NCI-H2171 treated with DMSO at 0.1 percent for 48 hours (cell line): ENCODE data around the gene SPECC1.
"Not testable (repeated sequence)": the region's sequence is repeated elsewhere in the genome, so short reads cannot be mapped to it uniquely, and the experiment has no call there.

Source experiments
- DNase-seq: peaks from one replicate; lab custom pipeline; 2025; lab: John Stamatoyannopoulos, UW

SPECC1 gene

DNA sequence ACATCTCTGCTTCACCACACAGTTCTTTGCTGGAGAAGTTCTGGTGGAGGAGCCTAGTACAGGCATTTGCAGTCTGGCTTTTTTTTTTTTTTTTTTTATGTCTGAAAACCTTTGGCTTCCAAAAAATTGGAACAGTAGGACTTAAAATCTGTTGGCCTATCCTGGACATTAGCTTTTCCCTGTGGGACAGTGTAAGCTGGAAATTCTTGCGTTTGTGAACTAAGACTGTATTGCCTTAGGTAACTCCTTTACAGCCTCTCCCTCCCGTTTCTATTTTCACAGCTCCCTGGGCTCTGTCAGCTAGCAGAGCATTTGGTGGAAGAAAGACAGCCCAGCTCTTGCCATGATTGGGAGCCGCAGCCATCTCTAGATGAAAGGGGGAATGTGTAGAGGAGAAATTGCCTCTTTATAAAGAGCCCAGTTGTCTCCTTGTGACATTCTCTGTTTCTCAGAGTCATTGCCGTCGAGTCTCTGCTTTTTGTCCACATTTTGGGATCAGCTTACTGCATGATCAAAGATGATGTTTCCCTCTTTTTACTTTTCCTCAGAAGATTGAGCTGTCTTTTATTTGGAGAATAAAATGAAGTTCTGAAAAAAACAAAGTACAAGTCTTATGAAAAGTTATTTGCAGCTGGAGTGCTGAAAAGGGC, 227.5 kb downstream of the SPECC1 start:
- no peak for DNase-seq

DNA sequence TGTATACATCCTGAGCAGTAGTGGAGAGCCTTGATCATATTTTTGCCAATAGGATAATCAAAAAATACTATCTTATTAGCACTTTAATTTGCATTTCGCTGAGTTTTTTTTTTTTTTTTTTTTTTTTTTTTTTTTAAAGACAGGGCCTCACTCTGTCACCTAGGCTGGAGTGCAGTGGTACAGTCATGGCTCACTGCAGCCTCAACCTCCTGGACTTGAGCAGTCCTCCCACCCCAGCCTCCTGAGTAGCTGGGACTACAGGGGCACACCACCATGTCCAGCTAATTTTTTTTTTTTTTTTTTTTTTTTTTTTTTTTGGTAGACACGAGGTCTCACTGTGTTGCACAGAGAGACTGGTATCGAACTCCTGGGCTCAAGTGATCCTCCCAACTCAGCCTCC, 230.6 kb downstream of the SPECC1 start:
- not testable (repeated sequence) for DNase-seq

DNA sequence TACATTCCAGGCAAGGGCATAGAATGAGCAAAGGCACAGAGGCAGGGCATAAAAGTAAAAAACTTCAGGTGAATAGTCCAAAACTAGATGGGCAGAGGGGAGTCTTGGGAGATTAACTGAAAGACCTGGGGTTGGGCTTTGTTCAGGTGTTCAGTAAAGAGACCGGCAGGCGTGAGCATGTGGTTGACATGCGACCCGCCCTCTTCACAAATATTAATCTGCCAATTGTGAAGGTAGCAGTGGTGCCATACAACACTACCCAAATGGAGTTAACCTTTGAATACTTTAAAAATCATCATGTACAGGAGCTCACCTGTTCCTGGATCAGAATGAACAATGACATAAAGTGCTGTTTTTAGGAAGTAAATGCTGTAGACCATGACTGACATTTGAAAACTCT, 232.7 kb downstream of the SPECC1 start:
- DNase-seq: no peak

DNA sequence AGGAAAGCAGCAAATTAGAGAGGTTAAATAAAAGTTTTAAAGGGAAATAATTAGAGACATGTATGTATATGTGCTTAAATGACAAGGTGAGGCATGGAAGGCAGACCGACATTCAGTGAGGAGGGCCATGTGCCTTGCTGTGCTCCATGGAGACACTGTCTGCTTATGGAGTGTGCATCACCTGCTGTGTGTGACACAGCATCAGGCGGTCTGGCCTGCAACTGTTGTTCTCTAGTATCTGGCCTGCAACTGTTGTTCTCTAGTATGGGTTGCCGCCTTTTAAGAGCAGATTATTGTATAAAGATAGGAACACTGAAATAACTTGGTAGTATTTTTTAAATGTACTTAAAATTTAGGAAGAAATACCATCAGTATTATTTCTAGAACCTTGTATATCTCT, 233.1 kb downstream of the SPECC1 start:
- DNase-seq: no peak

DNA sequence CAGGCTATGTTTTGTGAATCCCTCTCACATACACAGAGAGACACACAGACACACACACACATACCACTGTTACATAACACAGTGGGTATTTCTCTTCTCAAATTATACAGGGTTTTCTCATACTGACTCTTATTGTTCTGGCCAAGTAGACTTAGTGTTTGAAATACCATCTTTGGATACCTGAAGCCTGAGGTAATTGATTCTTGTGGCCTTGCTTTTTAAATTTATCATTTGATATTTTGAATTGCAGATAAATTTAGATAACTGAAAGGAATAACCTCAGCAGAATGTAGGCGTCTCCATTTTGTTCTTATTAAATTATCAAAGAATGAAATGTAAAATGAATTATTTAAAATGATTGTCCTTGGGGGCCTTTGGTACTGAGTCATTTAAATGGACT, 234.4 kb downstream of the SPECC1 start:
- no peak for DNase-seq

DNA sequence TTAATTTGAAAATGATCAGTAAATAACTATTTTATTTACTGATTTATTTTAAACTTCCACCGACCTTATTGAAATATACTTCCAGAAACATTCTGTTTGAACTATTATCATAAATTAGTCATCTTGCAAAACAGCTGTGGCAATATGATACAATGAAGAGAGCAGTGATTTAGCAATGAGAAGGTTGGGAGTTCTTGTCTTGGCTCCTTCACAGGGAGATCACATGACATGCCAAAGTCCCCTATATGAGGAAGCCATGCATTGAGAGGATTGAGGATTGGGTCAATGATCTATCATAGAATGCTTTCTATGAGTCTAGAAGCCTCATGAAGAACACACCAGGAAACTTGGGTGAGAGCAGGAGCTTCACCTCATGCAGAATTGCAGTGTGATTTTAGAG, 235.5 kb downstream of the SPECC1 start:
- no peak for DNase-seq

DNA sequence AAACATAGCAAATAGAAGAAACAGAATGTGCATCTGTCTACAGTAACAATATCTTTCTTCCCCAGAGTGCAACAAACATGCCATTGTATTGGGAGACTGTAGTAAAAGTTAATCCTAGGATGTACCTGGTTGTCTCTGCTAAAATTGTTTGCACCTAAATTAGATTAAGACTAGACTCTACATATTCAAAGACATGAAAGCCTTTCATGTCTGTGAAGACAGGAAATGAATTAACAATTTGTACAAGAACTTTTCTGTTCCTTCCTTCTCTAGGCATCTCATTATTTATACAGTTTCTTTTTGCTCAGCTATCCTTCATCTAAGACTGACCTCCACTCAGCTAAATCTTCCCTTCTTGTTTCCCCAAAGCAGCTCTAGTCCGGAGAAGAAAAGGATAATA, 237.5 kb downstream of the SPECC1 start:
- no peak for DNase-seq

DNA sequence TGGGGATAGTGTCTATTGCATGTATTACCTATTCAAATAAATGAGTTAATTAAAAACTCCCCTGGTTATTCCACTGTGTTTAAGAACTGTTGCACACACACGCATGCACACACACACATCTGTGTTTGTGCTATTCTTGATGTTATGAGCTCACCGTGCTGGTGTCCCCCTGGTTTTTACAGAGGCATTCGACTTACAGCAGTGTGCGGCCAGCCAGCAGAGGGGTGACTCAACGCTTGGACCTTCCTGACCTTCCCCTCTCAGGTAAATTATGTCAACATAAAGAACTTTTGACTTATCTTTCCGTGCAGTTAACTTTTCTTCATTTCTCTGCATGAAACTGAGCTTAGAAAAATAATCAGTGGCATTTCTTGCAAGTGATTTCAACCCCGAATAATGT, 244.2 kb downstream of the SPECC1 start:
- DNase-seq: no peak

DNA sequence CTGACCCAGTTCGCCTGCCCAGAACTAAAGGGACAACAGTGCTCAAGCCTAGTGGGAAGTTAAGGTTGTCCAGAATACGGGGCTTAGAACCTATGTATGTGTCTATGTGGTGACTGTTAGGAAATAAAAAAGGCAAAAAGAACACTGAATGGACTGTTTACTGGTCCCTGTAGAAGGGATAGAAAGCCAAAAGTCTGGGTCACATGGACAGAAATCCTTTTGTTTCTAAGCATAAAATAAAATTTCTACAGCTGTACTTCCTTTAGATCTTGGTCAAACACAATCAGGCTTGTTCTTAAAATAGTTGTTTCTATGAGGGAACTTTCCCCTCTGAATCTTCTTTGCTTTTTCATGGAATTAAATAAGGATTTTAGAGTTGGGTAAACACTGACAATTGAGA, 245.4 kb downstream of the SPECC1 start:
- no peak for DNase-seq

DNA sequence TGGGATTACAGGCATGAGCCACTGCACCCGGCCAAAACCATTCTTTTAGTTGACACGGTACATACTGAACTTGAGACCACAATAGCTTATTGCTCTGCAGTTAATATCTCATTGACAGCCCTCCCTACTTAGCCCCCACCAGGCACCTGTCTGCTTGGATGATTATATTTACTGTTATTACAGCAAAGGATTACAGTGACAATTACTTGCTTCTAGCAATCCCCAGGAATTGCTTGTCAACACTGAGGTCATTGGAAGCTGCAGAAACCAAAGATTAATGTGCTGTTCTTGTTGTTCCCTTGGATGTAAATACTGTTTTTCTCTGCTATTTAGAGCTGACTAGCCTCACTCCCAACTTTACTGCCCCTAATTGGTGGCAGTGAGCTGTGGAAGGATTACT, 247.0 kb downstream of the SPECC1 start:
- DNase-seq: no peak

DNA sequence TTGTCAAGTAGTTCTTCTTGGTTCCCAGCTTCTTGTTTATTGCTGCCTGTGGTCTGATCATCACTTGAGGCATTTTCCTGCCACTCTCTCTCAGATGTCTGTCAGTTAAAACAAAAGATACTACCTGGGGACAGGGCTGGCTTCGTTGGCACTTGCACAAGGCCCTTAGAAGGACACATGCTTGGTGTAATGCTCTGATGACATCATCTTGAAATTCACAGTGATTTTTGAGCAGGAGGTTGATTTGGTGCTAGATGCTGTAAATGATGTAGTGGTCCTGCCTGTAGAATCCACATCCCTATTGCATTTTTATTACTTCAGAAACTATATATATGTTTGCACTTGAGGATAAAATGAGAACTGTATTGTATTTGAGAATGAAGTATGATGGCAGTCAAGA, 247.8 kb downstream of the SPECC1 start:
- DNase-seq: no peak

DNA sequence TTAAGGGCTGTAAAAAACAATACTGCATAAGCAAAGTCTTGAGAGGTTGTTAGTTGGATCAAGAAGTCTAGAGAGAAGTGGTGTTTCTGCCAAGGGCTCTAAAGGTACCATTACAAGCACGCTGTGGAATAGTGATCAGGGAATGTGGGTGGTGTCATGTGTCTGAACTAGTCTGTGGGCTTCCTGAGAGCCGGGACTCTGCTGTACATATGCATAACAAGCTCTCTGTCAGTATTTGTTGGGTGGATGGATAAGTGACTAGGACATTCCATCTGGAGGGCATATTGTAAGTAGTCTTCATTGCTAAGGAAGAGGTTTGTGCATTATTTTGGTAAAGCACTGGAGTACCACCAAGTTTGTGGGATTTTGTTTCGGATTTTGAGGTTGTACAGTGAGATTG, 248.6 kb downstream of the SPECC1 start:
- no peak for DNase-seq

DNA sequence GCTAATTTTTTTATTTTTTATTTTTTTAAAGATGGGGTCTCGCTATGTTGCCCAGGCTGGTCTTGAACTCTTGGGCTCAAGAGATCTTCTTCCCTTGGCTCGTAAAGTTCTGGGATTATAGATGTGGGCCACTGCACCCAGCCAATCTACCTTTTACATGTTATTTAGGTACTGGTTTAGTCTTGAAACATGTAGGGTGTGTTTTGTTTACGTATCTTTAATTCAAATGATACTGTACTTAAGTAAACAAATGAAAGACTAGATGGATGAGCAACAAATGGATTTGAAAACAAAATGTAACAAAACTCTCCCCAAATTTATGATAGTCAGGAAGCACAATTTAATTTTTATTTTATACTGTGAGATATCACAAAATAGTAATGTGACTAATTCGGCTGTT, 250.5 kb downstream of the SPECC1 start:
- DNase-seq: no peak

DNA sequence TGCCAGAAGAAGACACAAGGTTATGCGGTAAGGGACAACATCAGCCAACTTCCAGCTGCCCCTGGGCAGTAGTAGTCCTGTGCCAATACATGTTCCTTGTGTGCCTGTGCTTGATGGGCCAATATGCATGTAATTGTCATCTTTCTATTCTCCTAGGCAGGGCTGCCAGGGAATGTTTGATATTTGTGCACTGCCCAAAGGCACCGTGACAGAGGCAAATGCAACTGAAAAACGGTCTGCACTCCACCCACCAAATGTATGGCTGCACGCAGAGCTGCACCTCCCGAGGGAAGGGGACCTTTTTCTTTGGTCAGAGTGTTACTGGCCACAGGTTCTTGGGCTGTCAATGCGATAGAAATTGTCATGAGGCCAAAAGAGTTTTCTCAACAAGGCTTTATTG, 251.1 kb downstream of the SPECC1 start:
- no peak for DNase-seq

DNA sequence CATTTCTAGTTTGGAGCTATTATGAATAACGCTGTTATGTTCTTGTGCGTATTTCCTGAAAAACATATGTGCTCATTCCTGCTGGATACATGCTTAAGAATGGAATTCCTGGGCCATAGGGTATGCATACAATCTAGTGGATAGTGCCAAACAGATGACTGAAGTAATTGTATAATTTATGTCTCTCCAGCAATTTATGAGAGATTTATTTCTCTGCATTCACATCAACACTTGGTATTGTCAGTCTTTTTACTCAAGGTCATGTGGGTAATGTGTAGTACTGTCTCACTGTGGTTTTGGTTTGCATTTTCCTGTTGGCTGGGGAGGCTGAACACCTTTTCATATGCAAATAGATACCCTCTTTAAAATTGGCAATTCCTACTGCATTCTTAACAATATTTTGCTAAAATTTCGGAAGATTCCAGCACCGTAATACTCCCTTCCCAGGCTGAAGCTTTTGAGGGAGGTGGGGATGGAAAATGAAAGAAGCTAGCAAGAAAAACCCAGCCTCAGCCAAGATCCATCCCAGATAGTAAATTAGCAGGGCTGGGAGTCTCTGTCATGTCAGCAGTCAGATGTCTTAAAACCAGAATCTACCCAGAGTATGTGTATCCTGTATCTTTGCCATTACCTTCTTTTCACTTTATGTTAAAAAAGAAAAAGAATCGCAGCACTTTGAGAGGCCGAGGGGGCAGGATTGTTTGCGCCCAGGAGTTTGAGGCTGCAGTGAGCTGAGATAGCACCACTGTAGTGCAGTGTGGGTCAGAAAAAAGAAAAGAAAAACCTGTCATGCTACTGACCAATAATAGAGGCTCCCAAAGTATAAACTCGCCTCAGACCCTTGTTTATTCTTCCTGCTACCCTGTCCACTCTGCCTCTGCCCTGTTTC, 253.3 kb downstream of the SPECC1 start:
- no peak for DNase-seq

DNA sequence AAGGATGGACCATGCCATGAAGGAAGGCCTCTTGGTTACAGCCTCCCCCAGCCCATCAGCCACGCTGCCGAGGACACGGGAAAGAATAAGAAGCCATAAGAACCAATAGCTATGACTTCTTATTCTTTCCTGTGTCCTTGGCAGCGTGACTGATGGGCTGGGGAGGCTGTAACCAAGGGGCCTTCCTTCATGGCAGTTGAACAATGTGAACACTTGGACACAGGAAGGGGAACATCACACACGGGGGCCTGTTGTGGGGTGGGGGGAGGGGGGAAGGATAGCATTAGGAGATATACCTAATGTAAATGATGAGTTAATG, 253.9 kb downstream of the SPECC1 start:
- DNase-seq: not testable (repeated sequence)

DNA sequence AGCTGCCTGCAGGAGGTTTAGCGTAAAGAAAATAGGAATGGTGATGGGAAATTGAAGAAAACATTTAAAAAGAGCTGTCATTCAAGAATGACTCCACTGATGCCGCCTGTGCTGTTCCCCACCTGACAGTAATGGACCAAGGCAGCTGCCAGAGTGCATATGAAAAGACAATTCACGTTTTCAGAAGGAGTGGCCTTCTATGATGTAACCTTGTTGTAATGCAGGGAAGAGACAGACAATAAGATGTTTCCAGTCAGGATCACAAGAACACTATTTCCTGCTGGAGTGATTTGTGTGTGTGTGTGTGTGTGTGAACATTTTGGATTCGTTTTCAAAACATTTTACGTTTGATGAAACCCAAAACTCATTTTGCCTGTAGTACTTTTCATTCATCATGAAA, 254.4 kb downstream of the SPECC1 start:
- no peak for DNase-seq

DNA sequence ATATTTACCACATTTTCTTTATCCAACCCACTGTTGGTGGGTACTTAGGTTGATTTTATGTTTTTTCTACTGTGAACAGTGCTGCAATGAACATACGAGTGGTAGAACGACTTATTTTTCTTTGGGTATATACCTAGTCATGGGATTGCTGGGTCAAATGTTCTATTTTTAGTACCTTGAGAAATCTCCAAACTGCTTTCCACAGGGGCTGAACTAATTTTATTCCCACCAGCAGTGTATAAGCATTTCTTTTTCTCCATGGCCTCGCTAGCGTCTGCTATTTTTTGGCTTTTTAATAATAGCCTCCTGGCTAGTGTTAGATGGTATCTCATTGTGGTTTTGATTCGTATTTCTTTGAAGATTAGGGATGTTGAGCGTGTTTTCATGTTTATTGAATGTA, 255.8 kb downstream of the SPECC1 start:
- no peak for DNase-seq

DNA sequence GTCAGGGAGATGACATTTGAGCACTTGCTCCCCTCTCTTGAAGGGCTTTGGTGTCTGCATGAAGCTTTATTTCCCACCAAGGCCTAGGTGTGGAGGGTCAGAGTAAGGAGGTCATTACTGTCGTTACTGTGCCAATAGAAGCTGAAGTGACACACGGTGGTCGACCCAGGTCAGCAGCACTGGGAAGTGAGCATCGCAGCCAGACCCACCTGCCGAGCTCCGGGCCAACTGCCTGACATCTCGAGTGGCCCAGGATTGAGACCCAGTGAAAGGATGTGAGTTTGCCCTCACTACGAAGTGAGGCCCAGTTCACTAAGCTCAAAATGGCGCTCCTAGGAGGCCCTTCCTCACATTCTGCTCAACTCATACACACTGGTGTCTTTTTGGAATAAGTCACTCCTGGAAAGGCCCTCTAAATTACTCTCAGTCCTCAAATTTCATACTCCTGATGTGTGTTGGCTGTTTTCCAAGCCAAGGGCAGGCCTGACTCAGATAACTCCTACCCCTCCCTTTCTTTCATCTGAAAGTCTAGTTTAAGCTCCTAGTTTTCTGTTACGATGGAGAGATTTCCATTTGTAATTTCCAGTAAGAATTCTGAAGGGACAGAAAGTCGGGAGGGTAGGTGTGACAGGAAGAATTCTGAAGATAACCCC, 257.8 kb downstream of the SPECC1 start:
- DNase-seq: peak; percentile 87

DNA sequence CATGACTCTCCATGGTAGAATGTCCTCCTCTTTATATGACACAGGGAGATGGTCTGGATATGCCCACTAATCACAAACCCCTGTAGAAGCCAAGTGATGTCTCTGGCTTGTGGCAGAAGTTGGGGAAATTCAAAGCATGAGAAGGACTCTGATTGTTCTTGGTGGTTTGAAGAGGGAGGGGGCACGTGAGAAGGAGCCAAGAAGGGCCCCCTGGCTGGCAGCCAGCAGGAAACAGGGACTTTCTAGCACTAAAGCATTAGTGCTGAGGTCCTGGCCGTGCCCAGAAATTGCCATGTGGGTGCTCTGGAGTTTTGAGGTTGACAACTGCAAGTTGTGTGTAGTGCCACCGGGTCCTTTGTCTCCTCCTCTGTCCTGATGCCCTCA, 258.3 kb downstream of the SPECC1 start:
- no peak for DNase-seq

DNA sequence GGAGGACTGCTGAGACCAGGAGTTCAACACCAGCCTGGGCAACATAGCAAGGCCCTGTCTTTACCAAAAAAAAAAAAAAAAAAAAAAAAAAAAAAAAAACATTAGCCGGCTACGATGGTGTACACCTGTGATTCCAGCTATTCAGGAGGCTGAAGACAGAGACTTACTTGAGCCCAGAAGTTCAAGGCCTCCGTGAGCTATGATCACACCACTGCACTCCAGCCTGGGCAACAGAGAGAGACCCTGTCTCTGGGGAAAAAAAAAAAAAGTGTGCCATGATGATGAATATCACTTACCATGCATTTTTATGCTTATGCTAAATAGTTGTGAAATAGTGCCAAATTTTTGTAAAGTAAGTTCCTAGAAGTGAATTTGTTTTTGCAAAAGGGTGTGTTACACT, 261.2 kb downstream of the SPECC1 start:
- no peak for DNase-seq

DNA sequence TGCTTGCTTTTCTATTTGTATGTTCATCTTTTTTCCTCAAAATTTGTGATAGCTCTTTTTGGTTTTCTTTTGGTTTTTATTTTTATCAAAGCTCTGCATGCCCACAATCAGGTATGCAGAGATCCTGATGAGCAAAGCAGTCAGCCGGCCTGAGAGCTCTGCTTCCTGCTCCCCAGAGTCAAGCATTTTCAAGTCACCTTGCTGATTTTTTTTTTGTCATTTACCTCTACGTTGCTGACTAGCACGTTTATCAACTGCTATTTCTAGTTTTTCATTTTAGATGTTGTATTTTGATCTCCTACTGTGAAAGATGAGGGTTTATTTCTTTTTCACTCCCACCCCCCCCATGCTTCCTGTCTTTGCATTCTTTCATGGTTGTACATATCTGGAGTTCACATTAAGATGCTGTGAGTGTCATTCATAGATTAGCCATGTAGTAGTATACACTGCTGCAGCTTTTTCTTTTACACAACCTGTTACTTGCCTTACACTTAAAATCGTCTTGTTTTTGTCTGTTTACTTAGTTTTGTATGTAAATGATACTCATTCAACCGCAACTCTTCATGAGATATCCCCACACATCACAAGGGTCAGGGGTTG, 262.0 kb downstream of the SPECC1 start:
- DNase-seq: no peak
